ENCODE data around the gene NEUROD4.

The NEUROD4 gene

DNA sequence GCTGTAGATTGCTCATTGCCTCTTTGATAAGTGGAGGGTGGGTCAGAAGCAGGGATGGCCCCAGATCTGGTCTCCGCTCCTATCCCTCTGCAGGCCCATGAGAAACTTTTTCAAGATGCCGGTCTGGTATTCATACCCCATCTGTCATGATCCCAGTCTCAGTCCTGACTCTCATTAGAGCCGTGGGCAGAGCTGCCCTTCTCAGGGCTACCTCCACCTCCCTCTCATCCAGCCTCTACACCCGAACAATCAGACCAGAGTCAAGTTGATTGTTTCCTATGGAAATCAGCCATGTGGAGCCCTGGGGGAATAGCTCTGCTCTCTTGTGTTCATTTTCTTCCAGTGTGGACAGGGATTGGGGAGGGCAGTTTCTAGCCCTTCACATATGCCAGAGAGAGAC lies 45.8 kb downstream of the NEUROD4 start:
- no peak overlapping the region for H3K9ac ChIP-seq (ENCODE audit: low read length)
- H3K9me3 ChIP-seq (ENCODE audit: insufficient read depth, low read length) = no peaks in the 10 kb centered on the region
- H3K79me2 ChIP-seq (ENCODE audit: insufficient read depth, low read length) = no peaks in the 10 kb centered on the region
- no peaks in the 10 kb centered on the region for H3K9me2 ChIP-seq (replicated peaks; ENCODE audit: insufficient read depth, low read length)
- H3F3A ChIP-seq (ENCODE audit: insufficient read depth) = no peaks in the 10 kb centered on the region
- no peak overlapping the region for H3K4me3 ChIP-seq (ENCODE audit: insufficient read depth, low read length, poor library complexity, severe bottlenecking)
- TF ChIP-seq, protein P1, sequence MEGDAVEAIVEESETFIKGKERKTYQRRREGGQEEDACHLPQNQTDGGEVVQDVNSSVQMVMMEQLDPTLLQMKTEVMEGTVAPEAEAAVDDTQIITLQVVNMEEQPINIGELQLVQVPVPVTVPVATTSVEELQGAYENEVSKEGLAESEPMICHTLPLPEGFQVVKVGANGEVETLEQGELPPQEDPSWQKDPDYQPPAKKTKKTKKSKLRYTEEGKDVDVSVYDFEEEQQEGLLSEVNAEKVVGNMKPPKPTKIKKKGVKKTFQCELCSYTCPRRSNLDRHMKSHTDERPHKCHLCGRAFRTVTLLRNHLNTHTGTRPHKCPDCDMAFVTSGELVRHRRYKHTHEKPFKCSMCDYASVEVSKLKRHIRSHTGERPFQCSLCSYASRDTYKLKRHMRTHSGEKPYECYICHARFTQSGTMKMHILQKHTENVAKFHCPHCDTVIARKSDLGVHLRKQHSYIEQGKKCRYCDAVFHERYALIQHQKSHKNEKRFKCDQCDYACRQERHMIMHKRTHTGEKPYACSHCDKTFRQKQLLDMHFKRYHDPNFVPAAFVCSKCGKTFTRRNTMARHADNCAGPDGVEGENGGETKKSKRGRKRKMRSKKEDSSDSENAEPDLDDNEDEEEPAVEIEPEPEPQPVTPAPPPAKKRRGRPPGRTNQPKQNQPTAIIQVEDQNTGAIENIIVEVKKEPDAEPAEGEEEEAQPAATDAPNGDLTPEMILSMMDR (IDR thresholded peaks at IDR 0.05; ENCODE audit: insufficient read depth, low read length, poor library complexity, severe bottlenecking) = no peak
- TF ChIP-seq EZH2phosphoT487 (conservative IDR thresholded peaks at IDR 0.05; ENCODE audit: low read length) = no peak
- H3K36me3 ChIP-seq (ENCODE audit: low read length) = no peaks in the 10 kb centered on the region
- no peak overlapping the region for H3K27ac ChIP-seq (ENCODE audit: low read depth, low read length)
- no peaks in the 10 kb centered on the region for H4K20me1 ChIP-seq (ENCODE audit: low read depth, low read length)
- no peak overlapping the region for H3K4me2 ChIP-seq (ENCODE audit: low read depth, low read length, poor library complexity, severe bottlenecking)
- H3K27me3 ChIP-seq (ENCODE audit: low read length) = no peaks in the 10 kb centered on the region
- H2AFZ ChIP-seq (ENCODE audit: low read depth, low read length, severe bottlenecking) = no peak overlapping the region

DNA sequence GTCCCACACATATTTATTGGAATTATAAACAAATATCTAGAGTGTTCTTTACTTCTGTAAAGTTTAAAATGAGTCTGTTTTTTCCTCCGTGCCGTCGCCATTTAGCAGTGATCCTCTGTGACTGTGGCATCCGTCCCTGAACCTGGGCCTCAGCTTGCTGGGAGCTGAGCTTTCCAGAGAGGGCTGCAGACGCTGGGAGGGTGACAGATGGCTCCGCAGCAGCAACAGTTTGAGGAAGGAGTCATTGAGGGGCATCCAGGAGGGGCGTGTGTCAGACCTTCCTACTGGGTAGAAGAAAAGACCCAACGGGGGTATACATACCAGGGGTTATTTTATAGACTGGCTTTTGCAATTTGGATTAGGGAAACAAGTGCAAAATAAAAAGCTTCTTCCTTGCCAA lies 47.9 kb downstream of the NEUROD4 start:
- Histone ChIP-seq H4K20me1 (ENCODE audit: low read depth, low read length) (no peaks in the 10 kb centered on the region), H3K79me2 (ENCODE audit: insufficient read depth, low read length) (no peaks in the 10 kb centered on the region), H3F3A (ENCODE audit: insufficient read depth) (no peaks in the 10 kb centered on the region), H3K9me3 (ENCODE audit: insufficient read depth, low read length) (no peaks in the 10 kb centered on the region), H3K4me3 (ENCODE audit: insufficient read depth, low read length, poor library complexity, severe bottlenecking) (no peak overlapping the region), H3K27ac (ENCODE audit: low read depth, low read length) (no peak overlapping the region), H3K27me3 (ENCODE audit: low read length) (no peaks in the 10 kb centered on the region), H3K9me2 (replicated peaks; ENCODE audit: insufficient read depth, low read length) (no peaks in the 10 kb centered on the region), H2AFZ (ENCODE audit: low read depth, low read length, severe bottlenecking) (no peak overlapping the region), H3K9ac (ENCODE audit: low read length) (no peak overlapping the region), H3K36me3 (ENCODE audit: low read length) (no peaks in the 10 kb centered on the region), H3K4me2 (ENCODE audit: low read depth, low read length, poor library complexity, severe bottlenecking) (no peak overlapping the region)
- TF ChIP-seq EZH2phosphoT487 (conservative IDR thresholded peaks at IDR 0.05; ENCODE audit: low read length) = no peak
- TF ChIP-seq, protein P1 (IDR thresholded peaks at IDR 0.05; ENCODE audit: insufficient read depth, low read length, poor library complexity, severe bottlenecking) = no peak

DNA sequence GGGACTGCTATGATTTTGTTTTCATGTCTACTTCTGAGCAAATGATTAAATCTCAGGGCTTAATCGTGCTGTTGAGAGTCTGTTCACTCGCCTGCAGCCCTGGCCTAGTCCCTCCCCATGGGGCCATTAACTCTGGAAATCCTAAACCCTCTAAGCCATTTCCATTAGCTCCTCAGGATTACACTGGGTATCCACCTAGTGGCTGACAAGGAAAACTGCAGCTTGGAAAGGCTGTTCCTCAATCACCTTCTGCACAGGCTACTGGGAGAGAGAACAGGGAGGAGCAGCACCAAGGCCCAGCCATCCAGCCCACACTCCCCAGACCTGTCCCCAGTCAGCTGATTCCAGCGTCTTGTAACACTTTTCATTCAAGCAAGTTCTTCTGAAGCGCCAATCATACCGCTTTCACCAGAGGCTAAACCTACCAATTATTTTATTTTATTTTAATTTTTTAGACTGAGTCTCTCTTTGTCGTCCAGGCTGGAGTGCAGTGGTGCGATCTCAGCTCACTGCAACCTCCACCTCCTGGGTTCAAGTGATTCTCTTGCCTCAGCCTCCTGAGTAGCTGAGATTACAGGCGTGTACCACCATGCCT lies 48.7 kb downstream of the NEUROD4 start:
- H4K20me1 ChIP-seq (ENCODE audit: low read depth, low read length) = no peaks in the 10 kb centered on the region
- H3K27ac ChIP-seq (ENCODE audit: low read depth, low read length) = no peak overlapping the region
- H3K27me3 ChIP-seq (ENCODE audit: low read length) = no peaks in the 10 kb centered on the region
- H3K4me2 ChIP-seq (ENCODE audit: low read depth, low read length, poor library complexity, severe bottlenecking) = no peak overlapping the region
- no peaks in the 10 kb centered on the region for H3K9me3 ChIP-seq (ENCODE audit: insufficient read depth, low read length)
- no peaks in the 10 kb centered on the region for H3K79me2 ChIP-seq (ENCODE audit: insufficient read depth, low read length)
- no peak for TF ChIP-seq EZH2phosphoT487 (conservative IDR thresholded peaks at IDR 0.05; ENCODE audit: low read length)
- TF ChIP-seq, protein P1 (IDR thresholded peaks at IDR 0.05; ENCODE audit: insufficient read depth, low read length, poor library complexity, severe bottlenecking) = peak; percentile 53
- no peaks in the 10 kb centered on the region for H3F3A ChIP-seq (ENCODE audit: insufficient read depth)
- H3K36me3 ChIP-seq (ENCODE audit: low read length) = no peaks in the 10 kb centered on the region
- no peak overlapping the region for H3K4me3 ChIP-seq (ENCODE audit: insufficient read depth, low read length, poor library complexity, severe bottlenecking)
- H3K9ac ChIP-seq (ENCODE audit: low read length) = no peak overlapping the region
- no peak overlapping the region for H2AFZ ChIP-seq (ENCODE audit: low read depth, low read length, severe bottlenecking)
- no peaks in the 10 kb centered on the region for H3K9me2 ChIP-seq (replicated peaks; ENCODE audit: insufficient read depth, low read length)
